Upper lobe of right lung (tissue), 1 donor: ENCODE results near the gene EEF1AKMT2. TPM values are rescaled to one million over a fixed set of nuclear protein-coding genes. Genes with fewer than 3 reads are reported as not detected.
"Not testable (repeated sequence)": the region's sequence is repeated elsewhere in the genome, so short reads cannot be mapped to it uniquely, and the experiment has no call there.

Experiments
- ATAC-seq: fragments of 200-7000 bp; cut with Tn5 transposase; one replicate; pipeline ENCODE4 v1.9.1; 2020; ENCODE audit warnings: mild to moderate bottlenecking, moderate library complexity
- DNase-seq: peaks from one replicate; pipeline ENCODE4 v3.0.0-alpha.2; 2020
- H3K27ac ChIP-seq: fragments of 200-600 bp; one replicate; pipeline ENCODE4 v1.8.0; 2022
- H3K27me3 ChIP-seq: fragments of 200-600 bp; one replicate; pipeline ENCODE4 v1.8.0; 2022; ENCODE audit warnings: mild to moderate bottlenecking
- H3K36me3 ChIP-seq: fragments of 200-600 bp; one replicate; pipeline ENCODE4 v1.8.0; 2022
- H3K4me1 ChIP-seq: fragments of 200-600 bp; one replicate; pipeline ENCODE4 v1.8.0; 2022
- H3K4me3 ChIP-seq: fragments of 200-600 bp; one replicate; pipeline ENCODE4 v1.8.0; 2022; ENCODE audit warnings: mild to moderate bottlenecking
- H3K9me3 ChIP-seq: fragments of 200-600 bp; one replicate; pipeline ENCODE4 v1.8.0; 2022
- intact Hi-C: fragments of 100-400 bp; cut with DNase I; formaldehyde crosslinking; loops from one replicate; pipeline ENCODE4 v1.11.0; 2022
- total RNA-seq: library from RNA; stranded (reverse); fragmentation: NEBNext Ultra II Directional; extraction: Animal tissue kit (Norgen Biotek cat#: 25700); gene quantifications from one replicate; pipeline ENCODE4 v1.2.1, GENCODE V29; 2021
- TF ChIP-seq, protein P1 (sequence below): fragments of 200-600 bp; IDR thresholded peaks from one replicate; pipeline ENCODE4 v1.8.0; 2022; ENCODE audit warnings: antibody characterized with exemption
- donor health status: DM: no; HTN: yes; CAD: no; lungs with severe emphysema.

Gene EEF1AKMT2
- total RNA-seq, 1 donor from 2014 or later = 15.7 TPM

DNA sequence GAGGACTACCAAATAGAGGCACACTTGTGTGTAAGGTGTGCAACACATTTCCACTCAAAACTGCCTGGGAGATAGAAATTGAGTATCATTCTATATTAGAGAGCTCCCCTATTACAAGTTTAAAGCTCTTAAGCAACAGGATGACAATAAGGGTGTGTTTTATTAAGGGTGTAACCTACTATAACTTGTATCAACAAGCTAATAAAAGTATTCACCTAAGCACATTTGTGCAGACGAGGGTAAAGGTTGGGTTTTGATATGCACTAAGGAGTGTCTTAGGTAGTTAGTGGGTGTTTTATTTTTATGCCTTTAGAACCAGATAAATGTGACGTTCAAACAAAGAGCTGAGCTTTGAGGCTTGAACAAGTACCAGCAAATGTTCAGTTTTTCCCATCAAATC lies 44.7 kb downstream of the EEF1AKMT2 start:
- no peak for DNase-seq
- Histone ChIP-seq H3K36me3 (peaks cover 5% of the 10 kb centered on the region), H3K9me3 (no peaks in the 10 kb centered on the region), H3K27me3 (no peaks in the 10 kb centered on the region), H3K4me3 (no peak overlapping the region), H3K27ac (no peak overlapping the region), H3K4me1 (peaks cover 16% of the 10 kb centered on the region)
- TF ChIP-seq, protein P1, sequence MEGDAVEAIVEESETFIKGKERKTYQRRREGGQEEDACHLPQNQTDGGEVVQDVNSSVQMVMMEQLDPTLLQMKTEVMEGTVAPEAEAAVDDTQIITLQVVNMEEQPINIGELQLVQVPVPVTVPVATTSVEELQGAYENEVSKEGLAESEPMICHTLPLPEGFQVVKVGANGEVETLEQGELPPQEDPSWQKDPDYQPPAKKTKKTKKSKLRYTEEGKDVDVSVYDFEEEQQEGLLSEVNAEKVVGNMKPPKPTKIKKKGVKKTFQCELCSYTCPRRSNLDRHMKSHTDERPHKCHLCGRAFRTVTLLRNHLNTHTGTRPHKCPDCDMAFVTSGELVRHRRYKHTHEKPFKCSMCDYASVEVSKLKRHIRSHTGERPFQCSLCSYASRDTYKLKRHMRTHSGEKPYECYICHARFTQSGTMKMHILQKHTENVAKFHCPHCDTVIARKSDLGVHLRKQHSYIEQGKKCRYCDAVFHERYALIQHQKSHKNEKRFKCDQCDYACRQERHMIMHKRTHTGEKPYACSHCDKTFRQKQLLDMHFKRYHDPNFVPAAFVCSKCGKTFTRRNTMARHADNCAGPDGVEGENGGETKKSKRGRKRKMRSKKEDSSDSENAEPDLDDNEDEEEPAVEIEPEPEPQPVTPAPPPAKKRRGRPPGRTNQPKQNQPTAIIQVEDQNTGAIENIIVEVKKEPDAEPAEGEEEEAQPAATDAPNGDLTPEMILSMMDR = no peak
- no peak for ATAC-seq
- intact Hi-C loops = loop anchor here (5.0 kb wide), 1 partner anchor 210 kb away; no protein-coding TSS in a partner anchor

DNA sequence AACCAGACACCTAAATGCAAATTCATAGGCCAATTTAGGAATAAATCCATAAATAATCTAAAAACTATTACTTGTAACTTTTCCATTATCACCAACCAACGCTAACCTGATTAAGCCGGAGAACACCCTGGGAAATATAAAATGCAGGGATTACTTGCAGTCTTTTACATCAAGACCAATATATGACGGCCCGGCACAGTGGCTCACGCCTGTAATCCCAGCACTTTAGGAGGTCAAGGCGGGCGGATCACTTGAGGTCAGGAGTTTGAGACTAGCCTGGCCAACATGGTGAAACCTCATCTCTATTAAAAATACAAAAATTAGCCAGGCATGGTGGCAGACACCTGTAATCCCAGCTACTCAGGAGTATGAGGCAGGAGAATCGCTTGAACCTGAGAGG lies 45.2 kb downstream of the EEF1AKMT2 start:
- intact Hi-C loops = loop anchor here (5.0 kb wide), 1 partner anchor 209 kb away; no protein-coding TSS in a partner anchor
- not testable (repeated sequence) for H3K9me3 ChIP-seq, H3K27ac ChIP-seq, H3K4me3 ChIP-seq, H3K27me3 ChIP-seq, H3K36me3 ChIP-seq, ATAC-seq, DNase-seq
- H3K4me1 ChIP-seq = peaks cover 21% of the 10 kb centered on the region

DNA sequence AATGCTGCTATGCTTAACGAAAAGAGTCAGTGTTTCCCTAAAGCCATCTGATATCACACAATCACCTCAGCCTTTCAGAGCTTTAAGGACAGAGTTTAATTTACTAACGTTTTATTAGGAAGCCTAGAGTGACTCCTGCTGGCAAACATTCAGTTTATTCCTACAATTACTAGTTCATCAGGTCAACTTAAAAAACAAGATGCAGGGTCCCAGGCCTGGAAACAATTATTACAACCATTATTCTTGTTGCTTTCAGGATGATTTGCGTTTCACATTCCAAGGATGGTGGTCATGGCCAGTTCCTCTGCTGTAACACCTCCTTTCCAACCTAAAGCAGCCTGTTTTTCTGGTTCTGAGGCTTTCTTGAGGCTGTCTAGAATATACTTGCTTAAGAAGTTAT lies 46.0 kb downstream of the EEF1AKMT2 start:
- DNase-seq (no peak), ATAC-seq (peak; percentile 7)
- no peaks in the 10 kb centered on the region for H3K27me3 ChIP-seq
- no peaks in the 10 kb centered on the region for H3K9me3 ChIP-seq
- TF ChIP-seq, protein P1 = peak; percentile 50
- intact Hi-C loops = loop anchor here (5.0 kb wide), 1 partner anchor 208 kb away; no protein-coding TSS in a partner anchor
- H3K4me1 ChIP-seq = peaks cover 29% of the 10 kb centered on the region
- peak overlapping the region; percentile 88 for H3K27ac ChIP-seq
- H3K36me3 ChIP-seq = peaks cover 5% of the 10 kb centered on the region
- H3K4me3 ChIP-seq = no peak overlapping the region

DNA sequence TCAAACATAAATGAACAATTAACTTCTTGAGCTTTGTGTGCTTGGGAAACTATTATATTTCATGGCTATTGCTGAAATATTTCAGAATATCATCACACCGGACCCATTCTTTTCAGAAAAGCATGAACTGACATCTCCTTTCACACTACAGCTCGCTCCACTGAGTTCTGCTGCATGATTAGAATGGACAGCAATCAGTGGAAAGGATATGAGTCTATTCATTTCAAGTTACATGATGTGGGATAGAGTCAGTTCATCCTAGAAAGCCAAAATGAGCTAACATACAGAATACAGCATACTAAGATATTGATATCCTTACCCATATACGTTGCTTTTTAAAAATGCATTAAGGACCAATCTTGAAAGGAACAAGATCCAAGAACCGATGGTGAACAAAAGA lies 46.4 kb downstream of the EEF1AKMT2 start:
- intact Hi-C loops = loop anchor here (5.0 kb wide), 1 partner anchor 208 kb away; no protein-coding TSS in a partner anchor
- TF ChIP-seq, protein P1 = no peak
- no peak for ATAC-seq
- H3K27me3 ChIP-seq = no peaks in the 10 kb centered on the region
- peak overlapping the region; percentile 88 for H3K27ac ChIP-seq
- H3K4me1 ChIP-seq = peaks cover 33% of the 10 kb centered on the region
- H3K36me3 ChIP-seq = peaks cover 5% of the 10 kb centered on the region
- no peak for DNase-seq
- no peaks in the 10 kb centered on the region for H3K9me3 ChIP-seq
- no peak overlapping the region for H3K4me3 ChIP-seq

DNA sequence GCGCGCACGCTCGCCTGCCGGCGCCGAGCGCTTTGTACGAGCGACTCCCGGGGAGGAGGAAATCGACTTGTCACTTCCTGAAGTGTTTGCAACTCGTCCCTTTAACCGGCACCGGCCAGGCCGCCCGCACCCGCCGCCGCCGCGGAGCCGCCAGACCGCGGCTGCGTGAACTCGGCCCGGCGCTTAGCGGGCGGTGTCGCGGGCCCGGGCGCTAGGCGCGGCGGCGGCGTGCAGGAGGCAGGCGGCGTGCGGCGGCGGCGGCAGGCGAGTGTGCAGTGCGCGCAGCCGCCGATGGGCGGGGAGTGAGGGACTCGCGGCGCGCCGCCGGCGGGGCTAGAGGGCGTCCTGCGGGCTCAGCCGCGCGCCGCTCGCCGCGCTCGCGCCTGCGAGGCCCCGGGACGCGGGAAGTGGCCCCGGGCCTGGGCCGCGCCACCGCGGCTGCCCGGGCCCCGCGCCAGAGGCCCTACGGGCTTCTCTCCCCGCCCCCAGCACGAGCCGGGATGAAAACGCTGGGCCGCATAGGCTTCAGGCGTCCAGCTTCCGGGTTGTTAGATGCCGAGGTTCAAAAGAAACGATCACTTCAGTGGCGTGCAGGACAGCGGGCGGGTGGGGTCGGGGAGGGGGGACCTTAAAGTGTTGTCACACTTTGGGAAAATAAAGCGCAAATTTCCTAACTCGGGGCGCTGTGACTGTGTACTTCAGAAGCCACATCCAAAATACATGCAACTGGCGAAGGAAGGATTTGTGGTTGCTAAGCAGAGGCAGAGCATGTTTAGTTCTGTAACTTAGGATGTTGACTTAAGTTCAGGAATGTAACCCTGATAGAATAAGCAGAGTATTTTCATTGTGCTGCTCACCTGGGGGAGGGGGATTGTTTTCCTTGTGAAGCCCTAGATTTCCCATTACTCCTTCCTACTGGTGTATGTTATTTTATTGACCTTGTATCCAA lies 47.3 kb downstream of the EEF1AKMT2 start, which contains the start of gene FAM53B:
Gene FAM53B (minus strand): TSS at position 277 of the 949 bp plus-strand sequence. CDS start 37,665 bp downstream, outside the sequence.
- intact Hi-C loops = loop anchor here (5.0 kb wide), 1 partner anchor 207 kb away; no protein-coding TSS in a partner anchor

More for the DNA sequence above, 47.3 kb downstream of the EEF1AKMT2 start, which contains the start of gene FAM53B:
- peak; percentile 93 for DNase-seq
- Histone ChIP-seq H3K27ac (peak within 1 kb of the TSS; percentile 88), H3K36me3 (peaks cover 5% of the 10 kb centered on the region), H3K27me3 (no peaks in the 10 kb centered on the region), H3K4me1 (peaks cover 42% of the 10 kb centered on the region), H3K9me3 (no peaks in the 10 kb centered on the region), H3K4me3 (peak within 1 kb of the TSS; percentile 72)
- peak; percentile 85 for ATAC-seq
- TF ChIP-seq, protein P1 = no peak
